ENCODE results near the gene PCBP3. TPM values are rescaled to one million over a fixed set of nuclear protein-coding genes. Genes with fewer than 3 reads are reported as not detected.

The PCBP3 gene
- total and polyA plus RNA-seq, 2 donors (not counting 3 experiments of a cell fraction or from before 2014, with no cell fraction given) = 0.06 to 1.1 TPM

DNA sequence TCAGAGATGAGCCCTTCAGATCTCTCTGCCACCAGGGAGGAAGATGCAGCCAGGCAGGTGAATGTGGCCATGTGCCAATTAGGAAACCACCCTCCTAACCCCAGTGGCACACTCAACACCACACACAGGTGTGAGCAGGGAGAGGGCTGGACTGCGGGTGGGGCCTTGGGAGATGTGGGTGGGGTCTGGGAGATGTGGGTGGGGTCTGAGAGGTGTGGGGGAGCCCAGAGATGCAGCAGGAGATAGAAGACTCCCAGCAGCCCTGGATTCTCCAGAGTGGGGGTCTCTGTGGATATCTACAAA is 294.9 kb downstream of the PCBP3 start:
- intact Hi-C loops (cut with micrococcal nuclease) (no loop called here), dilution Hi-C loops (cut with MboI; ENCODE audit: extremely low pct_ligation_motif_present, low sequenced_read_pairs) (no loop called here)
- no peaks in the 10 kb centered on the region for H4K20me1 ChIP-seq (replicated peaks; ENCODE audit: control insufficient read depth, extremely low read depth, insufficient read depth, low read length)
- no peaks in the 10 kb centered on the region for H3K79me2 ChIP-seq (ENCODE audit: control insufficient read depth, insufficient read depth, low read length)
- H3K27me3 ChIP-seq (ENCODE audit: control insufficient read depth in 2 of 2, insufficient read depth in 2 of 2, low read length in 2 of 2) = no peaks in the 10 kb centered on the region
- DNase-seq (ENCODE audit: low read depth, low spot score) (no peak), FAIRE-seq (no peak)
- BruUV-seq (replicated peaks) = no TSS peak
- no peak overlapping the region for H2AFZ ChIP-seq (ENCODE audit: low read depth, low read length)
- no peak overlapping the region for H3K4me2 ChIP-seq (ENCODE audit: insufficient read depth, low read length)
- no peak overlapping the region for H3K27ac ChIP-seq (ENCODE audit: insufficient read depth, low read depth, low read length)
- no peaks in the 10 kb centered on the region for H3K9me1 ChIP-seq (replicated peaks; ENCODE audit: control insufficient read depth, extremely low read depth, insufficient read depth, low read length)
- H3K9ac ChIP-seq (replicated peaks; ENCODE audit: extremely low read depth, insufficient read depth, low read length) = no peak overlapping the region
- no peaks in the 10 kb centered on the region for H3K36me3 ChIP-seq (ENCODE audit: control insufficient read depth in 2 of 2, extremely low read depth in 1 of 2, insufficient read depth in 2 of 2, low read length in 2 of 2)
- no peaks in the 10 kb centered on the region for H3K4me1 ChIP-seq (ENCODE audit: control insufficient read depth, extremely low read depth, insufficient read depth, low read length)
- no peak overlapping the region for H3K4me3 ChIP-seq (replicated peaks in 1 of 3; ENCODE audit: insufficient read depth in 1 of 3, low read depth in 1 of 3, low read length in 3 of 3)
- TF ChIP-seq, protein P1, sequence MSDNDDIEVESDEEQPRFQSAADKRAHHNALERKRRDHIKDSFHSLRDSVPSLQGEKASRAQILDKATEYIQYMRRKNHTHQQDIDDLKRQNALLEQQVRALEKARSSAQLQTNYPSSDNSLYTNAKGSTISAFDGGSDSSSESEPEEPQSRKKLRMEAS (IDR thresholded peaks at IDR 0.05; ENCODE audit: insufficient read depth, insufficient read length) = no peak
- TF ChIP-seq MYC (IDR thresholded peaks at IDR 0.05; ENCODE audit: low read depth, low read length) = no peak
- no peak for TF ChIP-seq JUN (IDR thresholded peaks at IDR 0.05; ENCODE audit: borderline replicate concordance, insufficient read depth, insufficient read length, low read depth)
- no peak for TF ChIP-seq GATA2 (IDR thresholded peaks at IDR 0.05; ENCODE audit: insufficient read depth, insufficient read length, low read depth, low read length)
- no peak for TF ChIP-seq EZH2 (IDR thresholded peaks at IDR 0.05; ENCODE audit: borderline replicate concordance, low read depth, low read length, severe bottlenecking)
- no peak for TF ChIP-seq POLR2AphosphoS5 (IDR thresholded peaks at IDR 0.05; ENCODE audit: insufficient read depth, low read depth, low read length)
- TF ChIP-seq POLR2A (IDR thresholded peaks at IDR 0.05; ENCODE audit: low read depth, low read length) = no peak
- TF ChIP-seq, protein P2, sequence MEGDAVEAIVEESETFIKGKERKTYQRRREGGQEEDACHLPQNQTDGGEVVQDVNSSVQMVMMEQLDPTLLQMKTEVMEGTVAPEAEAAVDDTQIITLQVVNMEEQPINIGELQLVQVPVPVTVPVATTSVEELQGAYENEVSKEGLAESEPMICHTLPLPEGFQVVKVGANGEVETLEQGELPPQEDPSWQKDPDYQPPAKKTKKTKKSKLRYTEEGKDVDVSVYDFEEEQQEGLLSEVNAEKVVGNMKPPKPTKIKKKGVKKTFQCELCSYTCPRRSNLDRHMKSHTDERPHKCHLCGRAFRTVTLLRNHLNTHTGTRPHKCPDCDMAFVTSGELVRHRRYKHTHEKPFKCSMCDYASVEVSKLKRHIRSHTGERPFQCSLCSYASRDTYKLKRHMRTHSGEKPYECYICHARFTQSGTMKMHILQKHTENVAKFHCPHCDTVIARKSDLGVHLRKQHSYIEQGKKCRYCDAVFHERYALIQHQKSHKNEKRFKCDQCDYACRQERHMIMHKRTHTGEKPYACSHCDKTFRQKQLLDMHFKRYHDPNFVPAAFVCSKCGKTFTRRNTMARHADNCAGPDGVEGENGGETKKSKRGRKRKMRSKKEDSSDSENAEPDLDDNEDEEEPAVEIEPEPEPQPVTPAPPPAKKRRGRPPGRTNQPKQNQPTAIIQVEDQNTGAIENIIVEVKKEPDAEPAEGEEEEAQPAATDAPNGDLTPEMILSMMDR (IDR thresholded peaks at IDR 0.05; ENCODE audit: extremely low read depth in 1 of 2, insufficient read depth in 1 of 2, low read depth in 1 of 2, low read length in 2 of 2) = no peak
- TF ChIP-seq FOS (IDR thresholded peaks at IDR 0.05; ENCODE audit: borderline replicate concordance, insufficient read depth, low read length) = no peak
- ChIA-PET POLR2A (no interaction called here), CTCF (no interaction called here)
- H3K9me3 ChIP-seq (replicated peaks; ENCODE audit: control insufficient read depth, insufficient read depth, low read length) = no peaks in the 10 kb centered on the region

Data from endothelial cell of umbilical vein (primary cell).